Measurements from ENCODE around the gene PRSS38.

PRSS38 gene

DNA sequence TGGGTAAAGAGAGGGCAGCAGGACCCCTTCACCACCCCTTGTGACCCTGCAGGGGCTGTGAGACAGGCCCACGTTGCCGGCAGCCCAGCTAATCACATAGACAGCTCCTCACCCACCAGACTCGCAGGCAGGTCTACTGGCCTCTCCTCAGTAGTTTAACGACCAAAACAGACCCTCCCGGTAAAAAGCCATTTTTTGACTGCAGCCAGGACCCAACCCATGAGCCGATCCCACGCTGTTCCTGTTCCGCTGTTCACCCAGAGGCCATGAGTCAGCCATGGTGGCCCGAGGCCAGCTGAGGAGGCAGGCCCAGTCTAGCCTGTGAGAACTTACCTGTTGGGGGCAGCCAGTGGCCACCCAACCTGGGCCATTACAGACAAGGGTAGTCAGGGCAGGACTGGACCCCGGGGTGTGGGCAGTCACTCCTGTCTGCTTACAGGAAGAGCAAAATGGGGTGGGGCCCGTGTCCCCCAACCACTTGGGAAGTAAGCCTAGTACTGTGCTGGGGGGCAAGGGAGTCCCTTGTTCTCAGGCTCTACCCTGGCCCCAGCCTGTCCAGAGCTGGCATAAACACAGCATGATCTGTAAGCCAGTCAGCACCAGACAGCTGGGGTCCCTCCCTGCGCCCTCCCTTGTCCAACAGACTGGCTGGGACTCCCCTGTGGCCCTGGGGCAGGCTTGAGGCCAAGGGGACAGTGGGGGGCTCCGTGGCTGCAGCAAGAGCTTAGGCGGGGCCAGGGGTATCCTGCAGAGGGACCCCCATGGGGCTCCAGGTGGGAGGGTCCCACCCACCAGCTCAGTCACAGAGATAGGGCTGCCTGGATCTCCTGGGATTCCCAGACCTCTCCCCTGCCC is 70.4 kb downstream of the PRSS38 start:
- no peak for DNase-seq (ENCODE audit: low spot score)

DNA sequence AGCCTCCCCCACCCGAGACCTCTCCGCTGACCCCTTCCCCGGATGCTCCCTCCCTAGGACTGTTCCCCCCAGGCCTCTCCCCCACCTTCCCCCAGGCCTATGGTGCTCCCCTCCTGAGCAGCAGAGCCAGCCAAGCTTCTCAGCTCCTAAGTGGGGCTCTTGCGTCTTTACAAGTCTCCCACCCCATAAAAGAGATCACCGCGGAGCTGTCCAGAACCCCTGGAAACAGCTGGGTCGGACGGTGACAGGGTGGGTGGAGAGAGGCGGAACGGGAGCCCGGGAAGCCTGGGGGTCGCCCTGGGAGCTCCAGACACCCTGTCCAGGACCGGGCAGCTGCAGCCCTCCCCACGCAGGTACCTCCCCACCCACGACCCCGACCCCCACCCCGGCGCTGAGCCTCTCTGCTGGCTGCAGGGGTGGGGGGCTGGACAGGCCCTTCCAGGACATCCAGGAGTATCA is 71.1 kb downstream of the PRSS38 start:
- DNase-seq (ENCODE audit: low spot score): no peak

DNA sequence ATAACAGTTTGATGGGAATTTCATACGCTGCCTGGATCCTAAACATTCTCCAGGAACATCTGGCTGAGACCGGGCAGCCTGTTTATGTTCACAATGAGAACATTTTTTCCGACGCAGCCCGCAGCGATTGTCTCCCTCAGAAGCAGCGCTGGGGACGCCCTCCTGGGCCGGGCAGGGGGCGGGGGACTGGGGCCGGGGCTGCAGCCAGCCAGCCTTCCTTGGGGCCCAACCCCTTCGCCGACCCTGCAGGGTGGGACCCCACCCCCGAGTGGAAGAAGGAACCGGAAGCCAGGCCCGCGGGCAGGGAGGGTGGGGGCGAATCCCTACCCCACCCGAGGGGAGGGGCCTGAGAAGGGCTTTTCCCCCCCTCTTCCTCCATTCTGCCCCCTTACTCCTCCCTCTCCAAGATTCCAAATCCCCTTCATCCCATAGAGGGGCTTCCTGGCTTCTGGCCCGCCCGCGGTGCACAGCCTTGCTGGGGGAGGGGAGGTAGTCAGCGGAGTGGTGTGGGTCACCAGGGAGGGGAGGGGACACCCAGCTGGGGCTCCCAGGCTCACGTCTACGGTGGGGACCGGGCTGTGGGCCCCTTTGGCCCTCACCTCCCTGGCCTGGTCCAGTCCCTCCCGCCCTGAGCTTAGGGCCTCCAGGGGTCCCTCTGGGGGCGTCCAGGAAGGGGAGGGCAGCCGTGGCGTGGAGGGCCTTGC is 71.7 kb downstream of the PRSS38 start:
- DNase-seq (ENCODE audit: low spot score): no peak

DNA sequence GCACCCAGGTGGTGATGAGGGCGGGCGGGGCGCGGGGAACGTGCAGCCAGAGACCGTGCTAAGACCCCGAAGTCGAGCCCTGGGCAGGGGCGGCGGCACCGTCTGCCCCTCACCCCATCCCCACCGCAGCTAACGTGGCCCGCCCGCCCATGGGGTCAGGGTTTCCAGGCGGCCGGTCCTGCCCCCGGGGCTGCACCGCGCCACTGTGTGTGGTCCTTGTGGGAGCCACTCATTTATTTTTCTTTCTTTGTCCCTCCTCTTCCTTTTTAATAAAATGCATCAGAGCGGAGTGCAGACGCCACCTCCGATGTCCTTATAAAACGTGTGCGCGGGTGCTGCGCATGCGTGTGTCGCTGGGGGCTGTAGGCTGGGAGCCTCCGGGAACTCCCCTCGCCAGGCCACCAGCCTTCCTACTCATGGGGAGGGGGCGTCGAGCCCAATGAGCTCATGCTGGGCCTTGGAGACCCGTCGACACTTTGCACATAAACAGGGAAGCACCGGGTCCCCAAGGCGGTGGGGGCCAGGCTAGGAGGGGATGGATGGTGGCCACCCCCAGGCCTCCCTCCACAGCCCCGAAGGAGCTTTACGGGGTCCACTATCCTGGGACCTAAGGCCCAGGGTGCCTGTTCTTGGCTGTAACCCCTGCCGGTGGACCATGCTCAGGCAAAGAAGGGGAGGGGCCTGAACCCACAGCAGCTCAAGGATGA is 72.4 kb downstream of the PRSS38 start:
- DNase-seq (ENCODE audit: low spot score): no peak

DNA sequence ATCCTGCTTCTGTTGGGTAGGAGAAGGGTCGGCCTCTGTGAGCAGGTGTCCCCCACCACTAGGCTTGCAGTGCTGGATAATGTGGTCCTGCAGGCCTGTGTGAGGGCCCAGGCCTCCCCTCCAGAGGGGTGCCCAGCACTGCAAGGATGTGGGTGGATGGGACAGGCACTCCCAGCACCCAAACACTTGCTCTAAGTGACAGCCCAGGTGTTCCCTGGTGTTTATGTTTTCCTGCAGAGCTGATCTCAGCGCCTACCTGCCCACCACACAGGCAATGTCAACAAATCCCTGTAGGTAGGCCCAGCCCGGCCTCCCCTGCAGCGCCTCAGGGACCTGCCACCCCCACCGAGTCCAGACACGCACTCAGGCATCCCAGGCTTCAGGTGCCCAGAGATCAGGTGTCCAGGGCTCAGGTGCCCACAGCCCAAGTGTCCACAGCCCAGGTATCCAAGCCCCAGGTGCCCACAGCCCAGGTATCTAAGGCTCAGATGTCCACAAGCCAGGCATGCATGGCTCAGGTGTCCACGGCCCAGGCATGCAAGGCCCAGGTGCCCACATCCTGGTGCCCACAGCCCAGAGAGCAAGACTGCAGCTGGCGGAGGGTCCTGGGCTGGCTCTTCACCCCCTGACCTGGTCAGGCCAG is 73.0 kb downstream of the PRSS38 start:
- no peak for DNase-seq (ENCODE audit: low spot score)

DNA sequence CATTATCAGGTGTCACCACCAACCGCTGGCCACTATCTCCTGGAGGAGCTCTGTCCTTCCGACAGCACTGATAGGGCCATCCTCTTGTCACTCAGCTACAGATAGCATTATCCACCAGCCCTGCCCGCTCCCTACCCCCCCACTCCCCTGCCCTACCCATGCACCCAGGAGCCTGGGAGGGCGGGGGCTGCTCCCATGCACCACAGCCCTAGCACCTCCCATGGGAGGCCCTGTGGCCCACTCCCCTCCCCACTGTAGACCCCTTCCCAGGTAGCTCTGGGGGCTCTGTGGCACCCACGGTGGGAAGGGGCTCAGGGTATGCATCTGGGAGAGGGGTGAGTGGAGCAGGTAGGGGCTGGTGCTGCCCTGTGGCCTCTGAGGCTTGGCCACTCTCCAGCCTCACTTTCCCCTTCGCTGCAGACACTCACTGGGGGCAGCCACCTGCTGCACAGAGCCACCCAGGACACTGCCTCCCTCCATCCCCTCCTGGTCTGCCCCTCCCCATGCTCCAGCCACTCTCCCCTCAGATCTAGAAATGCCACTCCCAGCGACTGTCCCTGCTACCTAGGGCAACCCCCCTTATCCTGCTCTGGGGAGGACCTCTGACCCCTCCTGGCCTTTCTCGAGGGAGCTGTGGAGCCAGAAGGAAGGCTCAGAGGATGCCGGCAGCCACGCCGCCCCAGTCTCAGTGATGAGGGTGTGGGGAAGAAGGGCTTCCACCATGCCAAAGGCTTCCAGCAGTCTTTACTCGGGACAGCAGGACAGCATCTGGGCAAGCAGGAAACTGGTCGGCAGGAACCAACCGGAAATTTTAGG is 73.8 kb downstream of the PRSS38 start:
- DNase-seq (ENCODE audit: low spot score): no peak

DNA sequence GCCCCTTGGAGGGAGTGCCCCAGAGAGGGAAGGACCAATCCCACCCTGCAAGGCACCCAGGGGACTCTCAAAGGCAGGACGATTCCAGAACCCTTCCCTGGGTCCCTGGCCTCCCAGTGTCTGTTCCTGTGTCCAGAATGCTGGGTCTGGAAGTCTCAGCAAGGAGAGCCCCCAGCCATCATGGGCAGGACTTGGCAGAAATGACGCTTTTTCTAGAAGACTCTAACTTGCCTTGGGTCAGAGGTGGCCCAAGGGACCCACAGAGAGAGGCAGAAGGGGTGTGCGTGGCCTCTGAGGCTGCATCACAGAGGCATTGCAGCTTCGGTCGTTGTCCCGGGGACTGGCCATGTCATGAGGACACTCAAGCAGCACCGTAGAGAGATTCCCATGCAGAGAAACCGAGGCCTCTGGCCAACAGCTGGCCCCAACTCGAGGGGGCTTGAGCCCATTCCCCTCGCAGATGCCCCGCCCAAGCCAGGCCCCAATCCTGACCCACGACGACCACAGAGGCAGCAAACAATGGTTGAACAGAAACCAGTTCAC is 74.5 kb downstream of the PRSS38 start:
- DNase-seq (ENCODE audit: low spot score): no peak

DNA sequence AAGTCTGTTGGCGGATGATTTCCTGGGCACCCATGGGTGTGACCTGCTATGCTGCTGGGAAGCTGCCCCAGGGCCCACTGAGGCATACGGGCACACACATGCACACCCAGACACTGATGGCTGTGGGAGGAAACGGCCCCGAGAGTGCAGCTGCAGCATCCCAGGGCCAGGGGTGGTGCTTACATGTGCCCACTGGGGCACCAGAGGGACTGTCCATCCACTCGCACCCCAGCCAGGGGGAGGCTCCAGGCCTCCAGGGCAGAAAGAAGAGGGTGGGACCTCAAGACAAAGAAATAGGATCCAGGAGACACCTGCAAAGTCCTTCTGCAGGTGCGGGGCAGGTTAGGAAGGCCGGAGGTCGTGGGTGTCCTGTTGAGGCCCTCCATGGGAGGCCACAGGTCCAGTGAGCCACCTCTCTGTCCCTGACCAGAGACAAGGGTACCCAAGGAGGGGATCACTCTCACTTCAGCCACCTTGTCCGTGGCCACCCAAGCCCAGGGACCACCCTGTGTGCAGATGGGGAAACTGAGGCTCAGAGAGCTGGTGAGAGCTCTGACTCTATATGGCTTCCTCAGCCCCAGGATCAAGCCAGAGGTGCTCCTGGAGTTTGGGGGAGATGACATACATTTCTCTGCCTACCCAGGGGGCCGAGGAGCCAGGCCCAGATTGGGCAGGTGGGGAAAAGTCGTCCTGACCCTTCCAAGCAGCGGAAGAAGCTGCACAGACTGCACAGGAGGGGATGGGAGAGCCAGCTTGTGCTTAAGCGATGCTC is 75.2 kb downstream of the PRSS38 start:
- no peak for DNase-seq (ENCODE audit: low spot score)

DNA sequence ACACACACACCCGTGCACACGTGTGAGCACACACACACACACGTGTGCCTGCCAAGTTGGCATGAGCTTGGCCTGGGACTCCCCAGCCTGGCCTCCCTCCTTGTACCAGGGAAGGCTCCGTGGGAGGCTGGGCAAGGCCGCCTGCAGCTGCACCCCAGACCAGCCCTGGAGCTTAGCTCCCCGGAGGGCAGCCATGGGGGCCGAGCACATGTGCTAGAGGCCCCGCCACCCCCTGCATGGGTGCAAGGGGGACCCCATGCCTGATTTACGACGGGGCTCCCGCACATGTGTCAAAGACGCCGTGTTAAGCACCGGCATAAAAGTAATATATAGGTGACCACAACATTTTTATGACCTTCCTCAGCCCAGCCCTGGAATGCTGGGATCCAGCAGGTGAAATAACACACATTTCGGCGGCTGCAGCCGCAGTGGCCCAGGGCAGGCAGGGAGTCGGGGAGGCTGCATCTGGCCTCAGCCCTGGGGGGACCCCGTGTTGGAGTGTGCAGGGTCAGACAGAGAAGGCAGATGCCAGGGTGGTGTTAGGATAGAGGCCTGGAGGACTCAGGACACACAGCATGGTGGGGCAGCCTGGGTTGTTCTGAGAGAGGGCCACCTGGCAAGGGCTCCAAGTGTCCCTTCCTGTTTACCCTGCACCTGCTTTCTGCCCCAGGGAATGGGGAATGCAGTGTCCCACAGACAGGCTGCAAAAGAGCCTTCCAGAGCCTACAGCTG is 75.9 kb downstream of the PRSS38 start:
- no peak for DNase-seq (ENCODE audit: low spot score)

DNA sequence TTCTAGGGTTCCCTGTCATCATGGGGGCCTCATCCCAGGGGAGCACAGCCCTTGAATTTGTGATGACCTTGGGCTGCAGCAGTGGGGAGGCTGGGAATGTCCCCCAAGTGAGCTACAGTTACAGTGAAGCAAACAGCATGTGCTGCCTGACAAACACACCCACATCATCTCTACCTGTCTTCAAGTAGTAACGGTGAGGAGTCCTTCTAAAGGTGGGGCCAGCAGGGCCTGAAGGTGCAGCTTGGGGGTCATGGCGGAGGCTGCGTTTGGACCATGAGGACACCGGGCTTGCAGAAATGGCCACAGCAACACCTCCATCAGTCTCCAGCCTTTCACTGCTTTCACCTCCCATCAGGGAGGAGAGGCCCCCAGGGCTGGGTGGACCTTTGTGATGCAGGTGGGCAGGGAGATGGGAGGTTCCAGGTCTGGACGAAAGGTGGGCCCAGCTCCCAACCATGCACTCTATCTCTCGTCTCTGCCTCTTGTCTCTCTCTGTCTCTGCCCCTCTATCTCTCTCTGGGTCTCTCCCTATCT is 76.5 kb downstream of the PRSS38 start:
- DNase-seq (ENCODE audit: low spot score): no peak

DNA sequence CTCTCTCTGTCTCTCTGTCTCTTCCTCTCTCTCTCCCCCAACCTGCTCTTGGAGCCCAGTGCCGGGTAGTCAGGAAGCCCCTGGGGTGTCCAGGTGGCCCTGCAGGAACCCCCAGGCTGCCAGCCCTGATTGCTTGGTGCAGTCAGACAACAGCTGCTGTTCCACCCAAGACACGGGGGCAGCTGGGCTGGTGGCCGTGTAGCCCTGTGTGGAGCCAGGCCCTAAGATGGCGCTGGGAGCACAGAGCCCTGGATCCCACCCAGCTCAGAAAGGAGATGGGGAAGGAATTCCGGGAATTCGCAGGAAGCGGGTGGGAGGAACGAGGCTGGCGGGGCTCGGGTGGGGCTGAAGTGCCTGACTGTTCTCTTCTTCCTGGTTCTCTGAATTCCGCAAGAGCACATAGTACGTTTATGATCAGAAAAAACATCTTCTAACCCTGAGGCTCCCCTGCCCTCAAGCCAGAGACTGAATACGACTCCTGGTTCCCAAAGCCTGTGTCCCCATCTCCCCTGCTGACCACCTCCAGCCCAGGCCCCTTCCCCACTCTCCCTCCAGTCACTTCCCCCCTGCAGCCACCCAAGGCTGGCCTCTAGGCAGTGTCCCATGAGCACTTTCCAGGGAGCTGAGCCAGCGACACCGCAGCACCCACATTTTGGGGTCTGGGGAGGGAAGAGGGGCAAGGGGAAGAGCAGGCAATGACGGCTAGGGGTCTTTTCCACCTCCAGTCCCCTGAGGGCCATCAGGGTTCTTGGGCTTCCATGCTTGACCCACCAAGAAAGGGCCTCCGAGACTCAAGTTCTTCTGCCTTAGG is 77.2 kb downstream of the PRSS38 start:
- no peak for DNase-seq (ENCODE audit: low spot score)

DNA sequence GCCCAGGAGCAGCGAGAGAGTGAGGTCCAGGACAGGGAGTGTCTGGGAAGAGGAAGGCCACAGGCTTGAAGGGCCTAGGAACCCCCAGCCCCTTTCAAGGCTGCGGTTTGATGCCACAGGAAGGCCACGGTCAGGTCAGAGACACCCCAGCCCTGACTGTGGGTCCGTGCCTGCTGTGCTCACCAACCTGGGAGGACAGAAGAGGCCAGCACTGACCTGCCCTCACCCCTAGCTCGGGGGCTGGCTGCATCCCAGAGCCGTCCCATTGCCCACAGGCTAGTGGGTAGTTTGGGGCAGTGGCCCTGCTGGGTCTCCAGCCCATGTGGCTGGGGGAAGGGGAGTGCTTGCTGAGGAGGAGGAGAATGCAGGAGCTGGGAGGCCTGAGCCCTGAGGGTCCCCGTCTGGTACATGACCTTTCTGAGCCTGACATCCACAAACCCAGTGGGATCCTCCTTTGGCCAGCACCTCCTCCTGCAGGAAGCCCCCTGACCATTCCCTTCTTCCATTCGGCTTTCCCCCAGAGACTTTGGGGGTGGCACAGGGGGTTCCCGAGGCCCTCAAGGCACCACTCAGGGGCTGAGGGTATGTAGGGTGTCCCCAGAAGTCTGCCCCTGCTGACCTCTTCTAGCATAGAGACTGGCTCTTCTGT is 77.9 kb downstream of the PRSS38 start:
- DNase-seq (ENCODE audit: low spot score): no peak

DNA sequence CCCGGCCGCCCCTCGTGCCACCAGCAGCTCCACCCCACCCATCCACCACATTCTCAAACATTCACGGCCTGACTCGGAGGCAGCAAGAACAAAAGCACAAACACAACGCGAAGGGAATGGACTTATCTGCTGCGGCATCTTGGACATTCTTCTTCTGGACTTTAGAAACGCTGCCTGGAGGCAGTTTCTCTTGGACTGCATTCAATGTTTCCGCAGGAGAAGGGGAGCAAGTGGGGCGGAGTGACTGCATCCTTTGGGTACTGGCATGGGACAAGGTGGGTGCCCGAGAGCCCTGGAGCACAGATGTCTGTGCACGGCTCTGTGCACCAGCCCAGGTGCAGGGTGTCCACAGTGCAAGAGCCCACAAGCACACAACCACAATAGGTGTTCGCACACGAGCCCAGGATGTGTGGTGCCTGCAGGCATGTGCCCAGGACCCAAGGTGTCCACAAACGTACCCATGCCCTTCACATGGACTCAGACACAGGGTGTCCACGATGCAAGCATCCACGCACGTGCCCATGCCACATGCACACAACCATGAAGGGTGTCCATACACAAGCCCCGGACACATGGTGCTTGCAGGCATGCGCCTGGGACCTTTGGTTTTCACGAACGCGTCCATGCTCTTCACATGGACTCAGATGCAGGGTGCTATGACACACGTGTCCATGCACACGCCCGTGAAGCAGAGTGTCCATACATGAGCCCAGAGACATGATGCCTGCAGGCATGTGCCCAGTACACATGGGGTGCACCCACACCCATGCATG is 78.7 kb downstream of the PRSS38 start:
- DNase-seq (ENCODE audit: low spot score): no peak

DNA sequence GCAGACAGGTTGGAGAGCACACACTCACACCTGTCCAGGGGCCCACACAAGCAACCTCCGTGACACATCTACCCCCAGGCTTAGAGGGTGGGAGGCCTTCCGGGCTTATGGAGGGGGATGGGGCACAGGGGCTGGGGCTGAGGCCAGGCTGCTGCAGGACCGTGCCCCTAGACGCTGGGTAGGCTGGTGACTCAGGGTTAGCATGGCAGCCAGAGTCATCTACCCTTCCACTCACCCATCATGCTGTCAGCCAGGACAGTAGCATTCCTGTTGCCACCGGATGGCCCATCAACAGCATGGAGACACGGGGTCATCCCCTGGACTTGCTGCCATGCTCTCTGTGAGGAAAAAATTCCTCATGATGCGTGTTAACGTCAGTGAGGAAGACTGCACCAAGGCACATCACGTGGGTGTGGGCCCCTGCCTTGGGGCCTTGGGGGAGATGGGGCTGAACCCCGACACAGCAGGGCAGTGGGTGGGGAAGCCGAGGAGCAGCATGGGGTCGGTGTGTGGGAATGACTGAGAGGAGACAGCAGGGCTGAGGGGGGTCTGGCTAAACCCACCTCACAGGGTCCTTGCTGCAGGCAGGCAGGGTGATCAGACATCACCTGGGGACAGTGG is 79.5 kb downstream of the PRSS38 start:
- DNase-seq (ENCODE audit: low spot score): no peak

All from activated CD4-positive, alpha-beta T cell treated with anti-CD3 and anti-CD28 coated beads, Interleukin-2, Interleukin-4, amounts not matched to agents 100 ng/mL and 50 ng/mL, durations not matched to agents 16 hours and 8 hours (primary cell).